T-helper 2 cell treated with Interferon-gamma antibody and Interleukin-4, amounts not matched to agents 5 μg/mL and 100 μg/mL, for 36 hours (primary cell): Measurements from ENCODE around the gene FTO.

Experiments used
- DNase-seq: peaks from one replicate; pipeline ENCODE4 v3.0.0; 2021; ENCODE audit warnings: low spot score
- H3K27ac Mint-ChIP-seq: one replicate; pipeline ENCODE4 v1.8.0; 2021; ENCODE audit warnings: mild to moderate bottlenecking, mixed read lengths
- H3K27me3 Mint-ChIP-seq: one replicate; pipeline ENCODE4 v1.8.0; 2021; ENCODE audit warnings: low read depth, mixed read lengths
- H3K36me3 Mint-ChIP-seq: one replicate; pipeline ENCODE4 v1.8.0; 2021; ENCODE audit warnings: low read depth, mixed read lengths
- H3K4me1 Mint-ChIP-seq: one replicate; pipeline ENCODE4 v1.8.0; 2021; ENCODE audit warnings: low read depth, mixed read lengths
- H3K4me3 Mint-ChIP-seq: one replicate; pipeline ENCODE4 v1.8.0; 2022; ENCODE audit warnings: mild to moderate bottlenecking, moderate library complexity, mixed read lengths
- H3K9me3 Mint-ChIP-seq: one replicate; pipeline ENCODE4 v1.8.0; 2021; ENCODE audit warnings: mixed read lengths

The FTO gene

GRCh38 chr16:54062361-54063278 lies 358.7 kb downstream of the FTO start:
- no peak for DNase-seq
- Mint-ChIP-seq H3K4me1 (no peaks in the 10 kb centered on the region), H3K36me3 (no peaks in the 10 kb centered on the region), H3K9me3 (no peaks in the 10 kb centered on the region), H3K4me3 (no peak overlapping the region), H3K27me3 (no peaks in the 10 kb centered on the region), H3K27ac (no peak overlapping the region)

DNA sequence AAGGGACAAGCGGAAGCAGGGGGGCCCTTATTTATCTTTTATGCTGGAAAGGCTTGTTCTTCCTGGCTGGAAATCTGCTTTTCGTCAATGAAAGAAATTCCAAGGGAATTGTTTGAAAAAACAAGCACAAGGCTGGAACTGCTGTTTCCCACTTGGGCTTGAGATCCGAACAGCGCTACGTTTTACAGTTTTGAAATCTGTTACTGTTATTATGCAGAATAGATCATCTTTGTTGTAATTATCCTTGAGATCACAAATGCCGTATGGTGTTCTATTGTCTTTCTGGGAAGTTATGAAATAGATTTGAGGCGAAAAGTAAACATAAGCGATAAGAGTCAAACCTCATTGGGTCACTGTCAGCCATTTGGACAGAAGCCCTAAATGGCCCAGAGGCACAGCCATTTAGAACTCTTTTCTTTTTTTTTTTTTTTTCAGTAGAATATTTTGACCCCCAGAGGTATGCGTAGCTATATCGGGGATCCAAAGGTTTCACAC lies 359.4 kb downstream of the FTO start:
- H3K27me3 Mint-ChIP-seq: no peaks in the 10 kb centered on the region
- DNase-seq: no peak
- H3K4me1 Mint-ChIP-seq: no peaks in the 10 kb centered on the region
- no peaks in the 10 kb centered on the region for H3K9me3 Mint-ChIP-seq
- no peak overlapping the region for H3K27ac Mint-ChIP-seq
- no peaks in the 10 kb centered on the region for H3K36me3 Mint-ChIP-seq
- H3K4me3 Mint-ChIP-seq: no peak overlapping the region

DNA sequence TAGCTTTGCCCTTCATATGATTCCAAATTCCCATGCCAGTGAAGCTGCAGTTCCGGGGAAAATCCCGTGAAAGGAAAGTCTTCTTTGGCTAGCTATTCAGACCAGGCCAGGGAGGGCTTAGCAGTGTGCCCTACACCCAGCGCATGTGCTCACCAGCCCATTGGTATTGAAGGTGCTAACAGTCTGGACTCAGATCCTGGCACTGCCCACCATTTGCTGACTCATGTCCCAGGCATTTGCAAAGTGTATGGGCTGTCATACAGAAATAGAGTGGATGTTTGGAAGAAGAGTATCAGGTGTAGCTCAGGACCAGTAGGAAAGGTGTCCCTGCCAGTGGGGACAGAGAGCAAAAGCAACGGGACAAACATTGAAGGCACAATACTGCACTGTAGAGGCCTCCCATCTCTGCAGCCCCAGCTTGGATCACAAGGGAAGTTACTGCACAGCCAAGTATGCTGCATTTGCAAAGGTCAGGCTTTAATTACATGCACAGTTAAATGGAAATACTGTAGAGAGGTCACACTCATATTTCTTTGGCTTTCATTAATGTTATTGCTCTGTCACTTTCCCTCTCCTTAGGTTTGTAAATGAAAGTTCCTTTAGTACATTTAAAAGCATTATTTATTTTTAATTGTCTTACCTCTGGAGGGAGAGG lies 362.6 kb downstream of the FTO start:
- Mint-ChIP-seq H3K9me3 (no peaks in the 10 kb centered on the region), H3K4me1 (no peaks in the 10 kb centered on the region), H3K4me3 (no peak overlapping the region), H3K36me3 (no peaks in the 10 kb centered on the region), H3K27ac (no peak overlapping the region), H3K27me3 (no peaks in the 10 kb centered on the region)
- DNase-seq: no peak

GRCh38 chr16:54067322-54068065 lies 363.5 kb downstream of the FTO start:
- H3K4me1 Mint-ChIP-seq: no peaks in the 10 kb centered on the region

DNA sequence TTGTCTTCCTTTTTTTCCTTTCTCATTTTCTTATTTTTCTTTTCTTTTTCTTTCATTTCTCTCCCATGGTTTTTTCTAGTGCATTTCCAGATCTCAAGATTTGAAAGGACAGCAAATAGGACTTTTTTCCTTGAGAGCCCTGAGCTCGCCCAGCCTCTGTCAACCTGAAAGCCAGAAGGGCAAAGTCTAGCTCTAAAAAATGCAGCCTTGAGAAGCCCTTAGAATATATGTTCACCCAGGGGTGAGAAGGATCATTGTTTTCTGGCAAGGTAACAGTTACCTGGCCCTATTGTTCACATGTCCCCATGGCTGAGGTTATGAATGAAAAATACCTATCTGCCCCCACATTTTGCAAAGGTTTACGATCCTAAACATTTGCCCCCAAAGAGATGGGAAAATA lies 364.3 kb downstream of the FTO start:
- no peak overlapping the region for H3K4me3 Mint-ChIP-seq
- no peaks in the 10 kb centered on the region for H3K36me3 Mint-ChIP-seq
- no peaks in the 10 kb centered on the region for H3K9me3 Mint-ChIP-seq
- H3K4me1 Mint-ChIP-seq: no peaks in the 10 kb centered on the region
- H3K27me3 Mint-ChIP-seq: no peaks in the 10 kb centered on the region
- no peak overlapping the region for H3K27ac Mint-ChIP-seq
- DNase-seq: no peak

More at GRCh38 chr16:54067322-54068065, 363.5 kb downstream of the FTO start:
- Mint-ChIP-seq H3K27ac (no peak overlapping the region), H3K9me3 (no peaks in the 10 kb centered on the region), H3K27me3 (no peaks in the 10 kb centered on the region), H3K4me3 (no peak overlapping the region), H3K36me3 (no peaks in the 10 kb centered on the region)
- DNase-seq: no peak

DNA sequence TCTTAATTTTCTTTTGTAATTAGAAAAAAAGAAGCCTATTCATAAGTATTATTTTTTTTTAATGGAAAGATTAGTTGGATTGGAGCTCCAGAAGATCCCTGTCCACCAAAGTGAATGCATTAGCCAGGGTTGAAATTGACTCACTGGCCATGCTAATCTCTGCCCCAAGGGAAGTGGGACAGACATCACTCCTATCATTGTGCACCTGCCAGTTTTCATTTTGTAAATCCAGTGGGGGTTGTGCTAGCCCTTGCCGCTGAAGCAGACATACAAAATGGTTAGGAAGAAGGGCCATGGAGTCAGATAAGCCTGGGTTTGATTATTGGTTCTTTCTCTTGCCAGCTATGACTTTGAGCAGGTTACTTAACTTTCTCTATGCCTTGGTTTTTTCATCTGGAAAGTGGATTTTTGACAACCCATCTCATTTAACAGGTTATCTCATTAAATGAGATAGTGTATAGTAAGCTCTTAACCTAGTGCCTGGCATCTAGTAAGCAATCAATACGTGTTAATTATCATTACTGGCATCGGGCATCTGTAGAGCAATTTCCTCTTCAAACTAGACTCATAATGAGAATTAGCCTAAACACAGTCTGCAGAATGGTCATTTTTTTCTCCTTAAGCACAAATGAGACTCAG lies 365.8 kb downstream of the FTO start:
- Mint-ChIP-seq H3K9me3 (no peaks in the 10 kb centered on the region), H3K4me3 (no peak overlapping the region), H3K4me1 (no peaks in the 10 kb centered on the region), H3K36me3 (no peaks in the 10 kb centered on the region), H3K27me3 (no peaks in the 10 kb centered on the region), H3K27ac (no peak overlapping the region)
- no peak for DNase-seq

DNA sequence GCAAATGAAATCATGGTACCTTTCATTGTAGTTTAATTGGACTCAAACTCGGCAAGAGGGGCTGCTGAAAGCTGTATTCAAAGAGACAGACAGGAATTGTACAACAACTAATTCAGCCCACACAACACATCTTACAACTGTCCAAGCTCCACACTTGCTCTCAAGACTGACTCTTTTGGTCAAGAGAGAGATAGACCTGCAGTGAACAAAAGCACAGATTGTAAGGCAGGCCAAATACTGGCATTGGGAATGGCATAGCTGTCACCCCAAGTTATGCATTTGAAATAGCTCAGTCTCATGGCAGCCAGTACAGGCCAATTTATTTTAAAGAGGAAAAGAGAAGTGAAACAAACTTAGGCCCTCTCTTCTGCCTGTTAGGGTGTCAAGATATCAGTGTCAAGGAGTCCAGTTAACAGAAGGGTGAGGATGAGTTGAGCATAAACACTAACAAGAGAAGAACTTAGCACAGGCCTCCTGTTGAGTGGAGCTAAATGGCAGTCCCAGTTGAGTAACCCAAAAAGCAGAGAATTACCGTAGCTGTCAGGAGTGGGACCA lies 366.9 kb downstream of the FTO start:
- H3K4me3 Mint-ChIP-seq: no peak overlapping the region
- no peaks in the 10 kb centered on the region for H3K4me1 Mint-ChIP-seq
- no peaks in the 10 kb centered on the region for H3K27me3 Mint-ChIP-seq
- H3K9me3 Mint-ChIP-seq: no peaks in the 10 kb centered on the region
- DNase-seq: no peak
- no peaks in the 10 kb centered on the region for H3K36me3 Mint-ChIP-seq
- H3K27ac Mint-ChIP-seq: no peak overlapping the region

- H3K4me1 Mint-ChIP-seq: no peaks in the 10 kb centered on the region
Measured at GRCh38 chr16:54071514-54071913, 367.6 kb downstream of the FTO start.

DNA sequence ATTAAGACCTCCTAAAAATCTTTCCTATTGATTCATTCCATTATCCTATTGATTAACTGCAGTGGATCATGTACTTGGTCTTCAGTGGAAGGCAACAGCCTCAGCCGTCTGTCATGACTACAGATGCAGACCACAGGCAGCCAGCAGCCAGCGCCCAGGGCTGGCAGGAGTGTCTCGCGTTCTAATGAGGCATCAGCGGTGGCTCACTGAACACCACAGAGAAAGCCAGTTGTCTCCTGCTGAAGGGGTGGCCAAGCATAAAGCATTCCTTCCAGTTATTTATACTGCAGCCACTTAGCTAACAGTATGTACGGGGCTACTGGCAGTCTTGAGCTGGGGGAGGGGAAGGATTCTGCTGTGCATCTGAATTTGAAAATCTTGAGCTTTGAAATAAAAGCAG lies 368.3 kb downstream of the FTO start:
- Mint-ChIP-seq H3K36me3 (no peaks in the 10 kb centered on the region), H3K4me1 (no peaks in the 10 kb centered on the region), H3K4me3 (no peak overlapping the region), H3K9me3 (no peaks in the 10 kb centered on the region), H3K27me3 (no peaks in the 10 kb centered on the region), H3K27ac (no peak overlapping the region)
- no peak for DNase-seq

More at GRCh38 chr16:54071514-54071913, 367.6 kb downstream of the FTO start:
- Mint-ChIP-seq H3K9me3 (no peaks in the 10 kb centered on the region), H3K36me3 (no peaks in the 10 kb centered on the region), H3K27me3 (no peaks in the 10 kb centered on the region), H3K27ac (no peak overlapping the region), H3K4me3 (no peak overlapping the region)
- DNase-seq: no peak

DNA sequence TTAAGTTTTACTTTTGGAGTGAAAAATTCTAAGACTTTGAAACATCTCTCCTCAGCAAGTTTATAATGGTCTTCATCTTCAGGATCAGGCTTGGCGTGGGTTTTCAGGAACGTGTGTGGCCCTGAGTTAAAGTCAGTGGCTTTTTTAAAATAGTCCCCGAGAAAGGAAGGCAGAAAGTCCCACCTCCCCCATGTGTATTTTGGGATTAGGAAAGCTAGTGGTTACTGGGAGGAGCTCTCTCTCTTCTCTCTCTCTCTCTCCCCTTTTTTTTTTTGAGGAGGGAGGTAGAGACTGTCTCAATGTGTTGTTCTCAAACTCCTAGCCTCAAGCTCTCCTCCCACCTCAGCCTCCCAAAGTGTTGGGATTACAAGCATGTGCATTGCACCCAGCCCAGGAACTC lies 369.4 kb downstream of the FTO start:
- Mint-ChIP-seq H3K4me1 (no peaks in the 10 kb centered on the region), H3K36me3 (no peaks in the 10 kb centered on the region), H3K9me3 (no peaks in the 10 kb centered on the region), H3K4me3 (no peak overlapping the region), H3K27me3 (no peaks in the 10 kb centered on the region), H3K27ac (no peak overlapping the region)
- no peak for DNase-seq

- no peak overlapping the region for H3K27ac Mint-ChIP-seq
- DNase-seq: no peak
- H3K36me3 Mint-ChIP-seq: no peaks in the 10 kb centered on the region
- no peak overlapping the region for H3K4me3 Mint-ChIP-seq
- H3K4me1 Mint-ChIP-seq: no peaks in the 10 kb centered on the region
- H3K27me3 Mint-ChIP-seq: no peaks in the 10 kb centered on the region
- H3K9me3 Mint-ChIP-seq: no peaks in the 10 kb centered on the region
Measured at GRCh38 chr16:54075446-54075845, 371.5 kb downstream of the FTO start.

DNA sequence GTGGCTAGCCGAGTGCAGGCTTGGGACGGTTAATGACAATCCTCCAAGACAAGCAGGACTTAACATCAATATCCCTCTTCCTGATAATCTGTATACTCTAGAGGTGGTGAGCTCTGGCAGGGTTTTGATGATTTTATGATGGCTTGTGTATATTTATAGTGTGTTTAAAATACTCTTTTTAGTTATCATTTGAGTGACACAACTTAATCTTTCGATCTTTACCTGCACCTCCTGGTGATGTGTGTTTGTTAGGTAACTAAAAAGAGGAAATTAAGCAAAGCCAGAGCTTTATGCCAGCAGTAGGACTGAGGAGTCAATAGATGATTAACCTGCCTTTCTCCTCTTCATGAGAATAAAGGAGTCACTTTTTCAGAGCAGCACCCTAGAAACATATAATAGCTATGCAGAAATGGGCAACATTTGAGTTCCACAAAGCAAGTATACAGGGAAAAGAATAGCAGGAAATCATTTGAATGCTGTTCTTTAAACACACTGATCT lies 372.1 kb downstream of the FTO start:
- no peaks in the 10 kb centered on the region for H3K27me3 Mint-ChIP-seq
- no peaks in the 10 kb centered on the region for H3K4me1 Mint-ChIP-seq
- DNase-seq: no peak
- no peak overlapping the region for H3K27ac Mint-ChIP-seq
- H3K9me3 Mint-ChIP-seq: no peaks in the 10 kb centered on the region
- no peaks in the 10 kb centered on the region for H3K36me3 Mint-ChIP-seq
- no peak overlapping the region for H3K4me3 Mint-ChIP-seq

DNA sequence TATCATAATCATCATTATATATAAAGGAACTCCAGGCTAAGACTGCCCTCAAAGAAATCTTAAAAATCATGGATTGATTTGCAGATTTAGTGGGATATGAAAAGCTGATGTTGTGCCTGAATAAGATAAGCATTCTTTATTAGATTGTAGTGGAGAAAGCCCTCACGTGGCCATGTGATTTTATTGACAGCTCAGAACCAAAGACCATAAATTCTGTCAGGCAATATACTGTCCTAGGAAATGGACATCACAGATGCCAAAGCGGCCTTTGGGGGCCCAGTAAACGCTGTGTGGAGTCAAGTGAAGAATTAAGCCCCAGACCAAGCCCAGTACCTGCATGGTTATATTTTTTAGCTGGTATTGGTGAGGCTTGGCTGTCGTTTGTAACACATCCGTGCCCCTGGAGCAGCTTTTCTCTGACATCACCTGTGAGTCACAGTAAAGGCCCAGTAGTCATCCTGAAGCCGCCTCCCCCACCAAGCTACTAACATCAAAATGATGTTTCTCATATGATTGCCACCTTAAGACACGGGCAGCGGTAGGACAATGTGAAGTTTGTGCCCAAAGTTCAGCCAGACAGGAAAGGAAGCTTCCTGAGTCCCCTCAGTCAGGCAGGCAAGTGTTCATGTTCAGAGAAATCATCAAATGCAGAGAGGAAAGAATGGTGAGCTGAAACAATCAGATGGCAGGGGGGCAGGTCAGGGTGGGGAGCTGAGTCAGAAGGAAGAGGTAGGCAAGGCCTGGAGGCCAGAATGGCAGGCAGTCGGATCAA lies 373.3 kb downstream of the FTO start:
- Mint-ChIP-seq H3K27me3 (no peaks in the 10 kb centered on the region), H3K27ac (no peak overlapping the region), H3K4me3 (no peak overlapping the region), H3K4me1 (no peaks in the 10 kb centered on the region), H3K36me3 (no peaks in the 10 kb centered on the region), H3K9me3 (no peaks in the 10 kb centered on the region)
- DNase-seq: no peak
